GM18508 (cell line): ENCODE data around the gene TNKS1BP1.
A peak's percentile ranks its signal among the peaks of the same experiment; 100 is the strongest.
"Not testable (repeated sequence)": the region's sequence is repeated elsewhere in the genome, so short reads cannot be mapped to it uniquely, and the experiment has no call there.

Experiments used
- ATAC-seq: cut with Tn5 transposase; IDR thresholded peaks from one replicate; pipeline ENCODE4 v1.9.1; 2021; ENCODE audit warnings: moderate number of reproducible peaks; ENCODE audit not compliant: insufficient read depth, unreplicated experiment

Gene TNKS1BP1

DNA sequence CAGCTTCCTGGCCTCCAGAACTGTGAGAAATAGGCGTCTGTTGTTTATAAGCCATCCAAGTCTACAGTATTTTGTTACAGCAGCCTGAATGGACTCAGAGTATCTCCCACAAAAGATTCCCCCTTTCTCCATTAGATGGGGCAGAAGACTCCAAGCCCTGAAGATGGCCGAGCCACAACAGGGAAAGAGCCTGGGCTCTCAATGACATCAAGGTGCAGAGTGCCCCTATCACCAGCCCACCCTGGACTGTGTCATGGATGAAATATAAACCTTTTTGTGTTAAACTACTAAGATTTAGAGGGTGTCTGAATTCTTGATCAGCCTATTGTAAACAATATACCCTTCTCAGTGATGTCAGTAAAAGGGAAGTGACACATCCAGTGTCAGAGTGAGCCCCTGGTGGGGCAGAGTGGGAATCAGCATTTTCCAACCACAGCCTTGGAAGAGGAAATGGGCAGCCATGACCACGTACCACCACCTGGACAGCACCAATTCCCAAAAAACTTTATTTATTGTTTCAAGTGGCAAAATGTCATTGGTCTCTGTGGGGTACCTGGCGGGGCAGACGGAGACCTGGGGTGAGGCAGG lies 25.5 kb downstream of the TNKS1BP1 start:
- no peak for ATAC-seq

- no peak for ATAC-seq
Measured at GRCh38 chr11:57297221-57297620, 27.5 kb downstream of the TNKS1BP1 start.

DNA sequence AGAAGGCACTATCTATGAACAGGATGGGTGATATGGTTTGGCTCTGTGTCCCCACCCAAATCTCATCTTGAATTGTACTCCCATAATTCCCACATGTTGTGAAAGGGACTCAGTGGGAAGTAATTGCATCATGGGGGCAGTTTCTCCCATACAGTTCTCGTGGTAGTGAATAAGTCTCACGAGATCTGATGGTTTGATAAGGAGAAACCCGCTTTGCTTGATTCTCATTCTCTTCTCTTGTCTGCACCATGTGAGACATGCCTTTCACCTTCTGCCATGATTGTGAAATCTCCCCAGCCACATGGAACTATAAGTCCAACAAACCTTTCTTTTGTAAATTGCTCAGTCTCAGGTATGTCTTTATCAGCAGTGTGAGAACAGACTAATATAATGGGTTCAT lies 28.5 kb downstream of the TNKS1BP1 start:
- ATAC-seq: not testable (repeated sequence)

GRCh38 chr11:57294225-57295131 lies 30.3 kb downstream of the TNKS1BP1 start:
- no peak for ATAC-seq

GRCh38 chr11:57290288-57290687 lies 34.5 kb downstream of the TNKS1BP1 start:
- no peak for ATAC-seq

- no peak for ATAC-seq
Measured at GRCh38 chr11:57288771-57289579, 35.8 kb downstream of the TNKS1BP1 start.

GRCh38 chr11:57287884-57288283 lies 36.9 kb downstream of the TNKS1BP1 start:
- ATAC-seq: no peak

GRCh38 chr11:57283231-57283990 lies 41.3 kb downstream of the TNKS1BP1 start:
- ATAC-seq: no peak

- not testable (repeated sequence) for ATAC-seq
Measured at GRCh38 chr11:57281546-57281945, 43.2 kb downstream of the TNKS1BP1 start.

- no peak for ATAC-seq
Measured at GRCh38 chr11:57279116-57279515, 45.6 kb downstream of the TNKS1BP1 start.

GRCh38 chr11:57278721-57279095 lies 46.0 kb downstream of the TNKS1BP1 start:
- no peak for ATAC-seq

DNA sequence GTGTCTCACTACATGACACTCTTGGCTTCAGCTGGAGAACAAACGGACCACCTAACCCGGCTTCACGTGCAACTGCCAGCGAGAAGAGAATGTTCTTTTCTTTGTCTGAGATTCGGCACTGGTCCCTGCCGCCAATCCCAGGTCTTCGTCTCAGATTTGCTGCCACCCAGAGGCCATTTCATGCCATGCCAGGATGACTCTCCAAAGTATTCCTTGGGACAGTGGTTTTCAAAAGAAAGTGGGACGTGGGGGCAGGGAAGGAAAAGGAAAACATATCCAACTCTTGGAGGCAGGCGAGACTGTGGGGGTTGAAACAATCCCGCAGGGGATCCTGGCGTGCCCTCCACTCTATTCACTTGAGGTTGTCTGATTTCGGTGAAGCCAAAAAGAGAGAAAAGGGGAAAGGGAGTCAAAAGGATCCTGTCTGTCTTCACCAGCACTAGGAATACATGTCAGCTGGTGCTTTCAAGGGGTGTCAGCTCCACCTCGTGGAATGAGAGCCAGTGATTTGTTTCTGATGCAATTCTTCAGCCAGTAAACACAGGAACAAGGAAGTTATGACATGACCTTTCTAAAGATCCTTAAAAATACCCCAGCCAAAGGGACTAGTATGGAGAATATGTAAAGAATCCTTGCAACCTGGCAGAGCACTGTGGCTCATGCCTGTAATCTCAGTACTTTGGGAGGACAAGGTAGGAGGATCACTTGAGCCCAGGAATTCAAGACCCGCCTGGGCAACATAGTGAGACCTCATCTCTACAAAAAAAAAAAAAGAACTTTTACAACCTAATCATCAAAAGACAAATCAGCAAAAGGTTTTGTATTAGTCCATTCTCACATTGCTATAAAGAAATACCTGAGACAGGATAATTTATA lies 46.7 kb downstream of the TNKS1BP1 start:
- ATAC-seq: peak; percentile 55

- no peak for ATAC-seq
Measured at GRCh38 chr11:57276971-57277675, 47.6 kb downstream of the TNKS1BP1 start.

DNA sequence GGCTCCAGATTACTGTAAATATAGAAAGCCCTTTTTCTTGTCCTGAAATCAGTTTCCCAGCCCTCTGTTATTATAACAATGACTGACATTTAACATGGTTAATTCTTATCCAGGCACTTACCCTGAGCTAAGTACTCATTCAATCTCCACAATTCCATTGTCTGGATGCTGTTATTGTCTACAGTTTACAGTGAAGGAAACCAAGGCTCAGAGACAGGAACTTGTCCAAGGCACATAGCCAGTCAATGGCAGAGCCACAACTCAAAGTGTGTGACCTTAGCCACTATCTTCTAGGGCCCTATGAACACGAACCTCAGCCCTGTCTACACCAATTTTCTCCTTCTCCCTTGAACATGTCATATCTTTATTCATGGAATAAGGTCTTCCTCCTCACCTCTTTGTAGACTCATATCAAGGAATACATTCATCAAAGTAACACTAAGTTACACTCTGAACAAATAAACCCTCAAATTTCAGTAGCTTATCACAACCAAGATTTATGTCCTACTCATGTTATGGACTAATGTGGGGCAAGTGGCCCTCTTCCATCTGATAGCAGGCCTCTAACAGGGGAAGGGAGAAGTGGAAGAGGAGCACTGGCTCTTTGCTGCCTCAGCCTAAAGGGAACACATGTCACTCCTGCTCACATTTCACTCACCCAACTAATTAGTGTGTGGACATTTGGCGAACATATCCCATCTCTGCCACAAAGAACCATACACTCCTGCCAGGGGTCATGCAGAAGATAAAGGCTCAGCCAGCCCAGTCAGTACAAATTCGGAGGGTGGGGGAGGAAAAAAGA lies 48.4 kb downstream of the TNKS1BP1 start:
- ATAC-seq: no peak

- no peak for ATAC-seq
Measured at GRCh38 chr11:57275582-57275981, 49.2 kb downstream of the TNKS1BP1 start.

DNA sequence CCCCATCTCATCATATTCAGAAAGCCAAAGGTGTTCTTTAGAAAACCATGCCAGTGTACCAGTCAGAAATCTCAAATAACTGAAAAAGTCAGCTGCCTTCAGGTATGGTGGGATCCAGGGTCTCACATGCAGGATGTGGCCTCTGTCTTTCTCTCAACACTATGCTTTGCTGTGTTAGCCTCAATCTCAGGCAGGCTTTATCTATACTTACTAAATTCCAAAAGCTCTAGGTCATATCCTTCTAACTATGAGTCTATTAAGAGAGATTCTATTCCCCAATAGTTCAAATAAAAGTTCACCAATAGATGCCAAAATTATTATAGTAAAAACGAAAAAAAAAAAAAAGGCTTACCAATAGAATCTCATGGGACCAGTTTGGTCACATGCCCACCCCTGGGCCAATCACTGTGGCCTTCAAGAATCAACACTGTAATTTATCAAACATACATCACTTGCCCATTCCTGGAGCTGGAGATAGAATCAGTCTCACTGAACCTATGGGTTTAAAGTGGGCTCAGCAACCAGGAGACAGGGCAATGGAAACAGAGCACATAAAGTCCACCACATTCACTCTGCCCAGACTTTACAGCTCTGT lies 49.8 kb downstream of the TNKS1BP1 start:
- no peak for ATAC-seq

- no peak for ATAC-seq
Measured at GRCh38 chr11:57273448-57274058, 51.2 kb downstream of the TNKS1BP1 start.
